NCI-H446 treated with DMSO at 0.1 percent for 48 hours (cell line): ENCODE results near the gene EFCAB5.
"Not testable (repeated sequence)": the region's sequence is repeated elsewhere in the genome, so short reads cannot be mapped to it uniquely, and the experiment has no call there.

Source experiments
- DNase-seq: peaks from one replicate; lab custom pipeline; 2025; lab: John Stamatoyannopoulos, UW

Gene EFCAB5

DNA sequence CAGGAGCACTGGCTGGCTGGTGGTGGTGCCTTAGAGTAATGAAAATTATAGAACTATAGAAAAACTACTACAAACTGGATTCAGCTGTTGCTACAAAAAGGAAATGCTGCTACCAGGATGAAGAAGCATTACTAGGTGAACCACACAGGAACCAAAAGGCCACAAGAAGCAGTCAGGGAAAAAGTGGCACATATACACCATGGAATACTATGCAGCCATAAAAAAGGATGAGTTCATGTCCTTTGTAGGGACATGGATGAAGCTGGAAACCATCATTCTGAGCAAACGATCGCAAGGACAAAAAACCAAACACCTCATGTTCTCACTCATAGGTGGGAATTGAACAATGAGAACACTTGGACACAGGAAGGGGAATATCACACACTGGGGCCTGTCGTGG lies 5.5 kb upstream of the EFCAB5 start:
- not testable (repeated sequence) for DNase-seq

DNA sequence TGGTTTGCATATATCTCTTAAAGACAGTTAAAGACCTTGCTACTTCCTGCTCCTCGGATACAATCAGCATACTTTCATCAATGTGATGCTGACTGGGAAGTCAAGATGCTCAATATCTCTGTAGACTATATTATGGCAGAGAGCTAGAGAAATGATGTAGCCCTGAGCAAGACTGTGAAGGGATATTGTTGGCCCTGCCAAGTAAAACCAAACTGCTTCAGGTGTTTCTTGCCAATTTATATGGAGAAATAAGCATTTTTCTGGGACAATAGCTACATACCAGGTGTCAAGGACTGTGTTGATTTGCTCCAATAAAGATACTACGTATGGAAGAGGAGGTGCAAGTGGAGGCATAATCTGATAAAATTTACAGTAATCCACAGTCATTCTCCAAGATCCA lies 4.7 kb upstream of the EFCAB5 start:
- no peak for DNase-seq

DNA sequence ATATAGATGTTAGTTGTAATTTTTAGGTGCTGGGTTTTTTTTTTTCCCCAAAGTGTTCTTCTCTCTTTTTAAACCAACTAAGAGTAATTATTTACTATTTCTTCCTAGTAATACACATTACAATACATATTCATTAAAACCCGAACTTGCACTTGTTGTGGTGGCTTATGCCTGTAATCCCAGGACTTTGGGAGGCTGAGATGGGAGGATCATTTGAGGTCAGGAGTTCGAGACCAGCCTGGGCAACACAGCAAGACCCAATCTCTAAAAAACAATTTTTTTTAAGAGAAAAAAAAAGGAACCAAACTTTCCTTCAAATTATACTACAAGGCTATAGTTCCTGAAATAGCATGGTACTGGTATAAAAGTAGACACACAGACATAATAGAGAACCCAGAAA lies 3.8 kb downstream of the EFCAB5 start:
- no peak for DNase-seq

DNA sequence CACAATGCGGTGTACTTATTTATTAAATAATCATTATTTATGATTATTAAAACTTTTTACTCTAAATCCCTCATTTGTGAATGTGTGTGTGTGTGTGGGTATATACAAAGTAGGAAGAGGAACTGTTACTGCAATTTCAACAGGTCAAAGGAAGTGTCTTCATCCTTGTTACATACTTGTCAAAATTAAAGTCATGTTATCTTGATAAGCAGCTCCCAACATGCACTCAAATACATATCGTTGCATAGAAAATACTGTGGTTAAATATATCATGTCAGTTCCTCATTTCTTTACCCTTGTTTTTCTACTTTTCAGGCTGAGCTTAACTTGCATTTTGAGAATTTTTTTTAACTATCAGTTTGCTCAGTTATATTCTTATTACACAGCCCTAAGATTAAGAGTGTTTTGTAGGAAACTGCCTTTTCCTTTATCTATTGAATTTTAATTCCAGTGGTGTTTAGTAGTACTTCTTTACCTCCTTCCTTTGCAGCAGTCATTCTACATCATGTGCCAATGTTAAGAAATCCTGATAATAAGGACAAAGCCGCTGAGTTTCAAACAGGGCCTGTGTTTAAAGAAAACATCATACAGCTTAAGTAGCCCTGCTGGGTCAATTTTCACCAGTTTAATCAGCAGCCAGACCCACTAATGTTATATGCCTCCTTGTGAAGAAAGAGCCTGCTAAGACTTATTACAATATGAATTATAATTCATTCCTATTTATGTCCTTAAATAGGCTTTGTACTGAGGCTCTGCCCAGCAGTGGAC lies 7.2 kb downstream of the EFCAB5 start:
- DNase-seq, result no peak

DNA sequence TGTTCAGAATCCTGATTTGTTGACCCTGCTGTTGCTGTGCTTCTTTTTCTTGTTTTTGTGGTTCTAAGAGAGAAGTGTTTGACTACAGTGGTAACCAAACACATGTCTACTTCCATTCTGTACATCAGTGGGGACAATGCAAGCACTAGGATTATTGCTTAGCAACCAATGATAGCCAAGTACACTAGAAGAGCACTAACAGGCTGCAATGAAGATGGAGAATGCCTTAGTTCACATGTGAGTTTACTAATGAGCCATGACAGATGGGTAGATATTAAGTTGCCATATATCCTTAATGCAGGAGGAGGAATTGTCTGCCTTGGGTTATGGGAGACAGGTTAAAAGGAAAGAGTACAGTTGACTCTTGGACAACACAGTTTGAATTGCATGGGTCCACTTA lies 8.3 kb downstream of the EFCAB5 start:
- DNase-seq, result no peak

DNA sequence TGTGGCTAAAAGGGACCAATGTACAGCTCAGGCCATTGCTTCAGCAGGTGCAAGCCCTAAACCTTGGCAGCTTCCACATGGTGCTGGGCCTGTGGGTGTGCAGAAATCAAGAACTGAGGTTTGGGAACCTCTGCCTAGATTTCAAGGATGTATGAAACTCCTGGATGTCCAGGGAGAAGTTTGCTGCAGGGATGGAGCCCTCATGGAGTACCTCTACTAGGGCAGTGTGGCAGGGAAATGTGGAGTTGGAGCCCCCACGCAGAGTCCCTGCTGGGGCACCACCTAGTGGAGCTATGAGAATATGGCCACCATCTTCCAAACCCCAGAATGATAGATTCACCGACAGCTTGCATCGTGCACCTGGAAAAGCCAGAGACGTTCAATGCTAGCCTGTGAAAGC lies 13.0 kb downstream of the EFCAB5 start:
- no peak for DNase-seq

DNA sequence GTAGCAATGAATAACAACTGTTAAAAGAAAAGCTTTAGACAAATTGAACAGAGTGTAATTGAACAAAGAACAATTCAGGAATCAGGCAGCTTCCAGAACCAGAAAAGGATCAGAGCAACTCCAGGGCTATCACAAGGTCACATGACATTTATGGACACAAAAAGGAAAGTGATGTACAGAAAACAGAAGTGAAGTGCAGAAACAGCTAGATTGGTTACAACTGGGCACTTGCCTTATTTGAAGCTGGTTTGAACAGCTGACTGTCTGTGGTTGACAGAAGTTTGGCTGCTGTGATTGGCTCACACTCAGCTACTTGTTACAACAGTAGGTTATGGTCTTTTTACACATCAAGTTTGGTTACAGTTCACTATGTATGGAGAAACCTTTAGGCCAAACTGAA lies 14.8 kb downstream of the EFCAB5 start:
- DNase-seq, result no peak

DNA sequence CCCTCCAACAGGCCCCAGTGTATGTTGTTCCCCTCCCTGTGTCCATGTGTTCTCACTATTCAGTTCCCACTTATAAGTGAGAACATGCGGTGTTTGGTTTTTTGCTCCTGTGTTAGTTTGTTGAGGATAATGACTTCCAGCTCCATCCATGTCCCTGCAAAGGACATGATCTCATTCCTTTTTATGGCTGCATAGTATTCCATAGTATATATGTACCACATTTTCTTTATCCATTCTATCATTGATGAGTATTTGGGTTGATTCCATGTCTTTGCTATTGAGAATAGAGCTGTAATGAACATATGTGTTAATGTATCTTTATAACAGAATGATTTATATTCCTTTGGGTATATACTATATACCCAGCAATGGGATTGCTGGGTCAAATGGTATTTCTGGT lies 16.1 kb downstream of the EFCAB5 start:
- DNase-seq, result not testable (repeated sequence)

DNA sequence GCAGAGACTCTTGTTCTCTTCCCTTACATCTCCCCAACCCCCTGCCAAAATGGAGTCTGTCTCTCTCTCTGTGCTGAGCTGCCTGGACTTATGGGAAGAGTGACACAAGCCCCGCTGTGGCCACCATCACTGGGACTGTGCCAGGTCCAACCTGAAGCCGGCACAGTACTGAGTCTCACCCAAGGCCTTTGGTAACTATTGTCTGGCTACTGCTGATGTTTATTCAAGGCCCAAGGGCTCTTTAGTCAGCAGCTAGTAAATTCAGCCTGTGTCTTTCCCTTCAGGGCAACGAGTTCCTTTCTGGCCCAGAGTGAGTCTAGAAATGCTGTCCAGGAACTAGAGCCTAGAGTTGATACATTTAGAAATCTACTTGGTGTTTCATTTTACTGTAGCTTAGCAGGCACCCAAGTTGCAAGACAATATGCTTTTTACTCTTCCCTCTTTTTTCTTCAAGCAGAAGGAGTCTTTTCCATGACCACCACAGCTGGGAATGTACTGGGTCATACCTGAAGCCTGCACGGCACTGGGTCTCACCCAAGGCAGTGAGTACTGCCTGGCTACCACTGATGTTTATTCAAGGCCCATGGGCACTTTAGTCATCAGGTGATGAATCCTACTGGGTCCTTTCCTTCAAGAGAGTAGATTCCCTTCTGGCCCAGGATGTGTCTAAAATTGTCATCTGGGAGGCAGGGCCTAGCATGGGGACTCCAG lies 17.7 kb downstream of the EFCAB5 start:
- DNase-seq, result no peak

DNA sequence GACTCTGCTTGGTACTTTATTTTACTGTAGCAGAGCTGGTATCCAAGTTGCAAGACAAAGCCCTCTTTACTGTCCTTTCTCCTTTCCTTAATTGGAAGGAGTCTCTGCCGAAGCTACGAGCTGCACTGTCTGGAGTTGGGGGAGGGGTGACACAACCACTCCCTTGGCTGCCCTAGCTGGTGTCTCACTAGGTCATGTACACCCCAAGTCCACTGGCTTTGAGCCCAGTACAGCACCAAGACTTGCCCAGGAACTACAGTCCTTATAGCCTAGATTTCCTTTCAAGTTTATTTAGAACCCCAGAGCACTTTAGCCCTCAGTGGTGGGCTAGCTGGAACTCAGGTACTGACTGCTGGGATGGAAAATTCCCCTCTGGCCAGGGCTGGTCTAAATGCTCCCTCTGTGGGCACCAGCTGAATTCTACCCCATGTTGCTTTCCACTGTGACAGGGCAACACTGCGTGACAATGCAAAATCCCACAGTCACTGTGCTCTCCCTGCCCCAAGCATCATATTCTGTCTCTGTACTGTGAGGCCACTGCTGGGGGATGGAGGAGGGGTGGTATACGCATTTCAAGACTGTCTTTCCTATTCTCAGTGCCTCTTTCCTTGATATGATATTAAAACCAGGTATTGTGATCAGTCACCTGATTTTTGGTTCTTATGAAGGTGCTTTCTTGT lies 18.4 kb downstream of the EFCAB5 start:
- DNase-seq, result no peak

DNA sequence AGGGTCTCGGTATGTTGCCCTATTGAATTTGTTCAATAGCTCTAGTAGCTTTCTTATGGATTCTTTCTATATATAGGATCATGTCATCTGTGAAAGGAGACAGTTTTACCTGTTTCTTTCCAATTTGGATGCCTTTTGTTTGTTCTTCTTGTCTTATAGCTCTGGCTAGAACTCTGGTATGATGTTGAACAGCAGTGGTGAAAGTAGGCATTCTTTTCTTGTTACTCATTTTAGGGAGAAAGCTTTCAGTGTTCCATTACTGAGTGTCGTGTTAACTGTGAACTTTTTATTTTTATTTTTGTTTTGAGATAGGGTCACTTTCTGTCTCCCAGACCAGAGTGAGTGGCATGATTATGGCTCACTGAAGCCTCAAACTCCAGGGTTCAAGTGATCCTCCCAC lies 21.2 kb downstream of the EFCAB5 start:
- no peak for DNase-seq

DNA sequence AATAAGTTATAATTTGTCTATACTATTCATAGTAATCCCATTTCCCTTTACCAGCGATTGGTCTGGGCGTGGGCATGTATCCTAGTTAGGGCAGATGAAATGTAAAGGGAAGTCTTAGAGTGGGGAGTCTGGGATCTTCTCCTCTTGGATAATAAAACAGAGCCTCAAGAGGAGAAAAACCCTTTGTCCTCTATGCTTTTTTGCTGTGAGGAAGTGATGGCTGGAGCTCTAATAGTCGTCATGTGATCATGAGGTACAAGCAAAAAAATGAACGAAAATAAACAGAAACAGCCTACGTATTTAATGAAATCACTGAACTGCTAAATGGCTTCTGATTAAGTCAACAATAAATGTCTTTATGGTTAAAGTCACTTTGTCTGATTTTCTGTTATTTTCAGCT lies 26.8 kb downstream of the EFCAB5 start:
- DNase-seq, result no peak

DNA sequence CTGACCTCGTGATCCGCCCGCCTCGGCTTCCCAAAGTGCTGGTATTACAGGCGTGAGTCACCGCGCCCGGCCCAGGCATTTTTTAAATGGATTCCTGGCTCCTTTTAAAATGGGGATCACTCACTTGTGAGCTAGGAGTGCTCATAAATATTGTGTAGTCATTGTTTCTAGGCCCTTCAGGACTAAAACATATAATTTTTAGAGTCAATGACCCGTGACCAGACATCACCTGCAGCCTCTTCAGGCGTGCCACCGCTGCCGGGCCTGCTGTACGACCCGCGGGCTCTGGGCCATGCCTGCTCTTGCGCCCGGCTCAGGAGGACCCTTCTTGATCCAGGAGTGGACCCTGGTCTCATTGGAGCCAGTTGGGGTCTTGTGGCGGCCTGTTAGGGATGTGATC lies 30.8 kb downstream of the EFCAB5 start:
- DNase-seq, result no peak

DNA sequence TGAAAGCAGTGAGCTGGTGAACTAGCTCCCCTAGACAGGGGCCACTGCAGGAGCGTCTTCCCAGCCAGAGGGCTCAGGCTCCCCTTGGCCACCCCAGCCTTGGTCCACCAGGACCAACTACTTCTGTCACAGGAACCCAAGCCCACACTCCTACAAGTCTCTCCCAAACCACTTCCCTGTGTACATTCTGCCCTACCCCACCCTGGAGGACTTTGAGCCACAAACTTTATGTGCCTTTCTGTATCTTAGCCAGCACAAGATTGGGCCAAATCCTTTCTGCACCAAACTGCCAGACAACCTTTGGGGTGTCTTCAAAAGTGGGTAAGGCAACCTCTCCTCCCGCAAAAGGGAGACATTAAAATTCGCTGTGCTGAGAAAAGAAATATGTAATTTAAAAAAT lies 31.6 kb downstream of the EFCAB5 start:
- no peak for DNase-seq

DNA sequence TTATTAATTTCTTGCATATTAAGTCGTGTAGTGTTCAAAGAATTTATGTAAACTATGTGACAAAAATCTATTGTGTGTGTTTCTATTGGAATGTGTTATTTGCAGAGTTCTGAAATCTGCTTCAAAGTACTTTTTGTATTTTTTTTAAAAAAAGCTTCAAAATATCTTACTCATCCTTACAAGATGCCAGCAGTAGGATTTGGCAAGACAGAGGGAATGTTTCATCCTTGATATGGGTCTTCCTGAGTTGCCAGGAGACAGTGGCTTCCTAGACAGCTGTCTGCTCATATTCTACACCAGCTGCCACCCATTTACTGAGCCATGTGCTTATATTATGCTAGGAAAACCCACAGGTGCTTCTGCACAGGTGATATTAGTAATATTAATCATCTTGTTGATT lies 36.4 kb downstream of the EFCAB5 start:
- no peak for DNase-seq

DNA sequence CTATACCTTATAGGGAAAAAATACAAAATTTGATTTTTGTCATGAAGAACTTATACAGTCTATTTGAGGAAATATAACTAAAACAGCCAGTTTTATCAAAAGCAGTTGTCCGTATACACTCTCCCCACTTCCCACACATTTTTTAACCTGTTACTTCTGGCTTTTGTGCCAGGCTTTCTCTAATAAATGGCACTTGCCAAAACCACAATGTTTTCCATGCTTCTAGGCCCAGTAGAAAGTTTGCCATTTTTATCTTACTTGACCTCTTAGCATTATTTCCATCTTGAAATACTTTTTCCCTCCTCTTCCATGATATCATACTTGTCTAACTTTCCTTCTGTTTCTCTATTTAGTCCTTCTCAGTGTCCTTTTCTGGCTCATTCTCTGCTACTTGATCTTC lies 38.8 kb downstream of the EFCAB5 start:
- DNase-seq, result no peak

DNA sequence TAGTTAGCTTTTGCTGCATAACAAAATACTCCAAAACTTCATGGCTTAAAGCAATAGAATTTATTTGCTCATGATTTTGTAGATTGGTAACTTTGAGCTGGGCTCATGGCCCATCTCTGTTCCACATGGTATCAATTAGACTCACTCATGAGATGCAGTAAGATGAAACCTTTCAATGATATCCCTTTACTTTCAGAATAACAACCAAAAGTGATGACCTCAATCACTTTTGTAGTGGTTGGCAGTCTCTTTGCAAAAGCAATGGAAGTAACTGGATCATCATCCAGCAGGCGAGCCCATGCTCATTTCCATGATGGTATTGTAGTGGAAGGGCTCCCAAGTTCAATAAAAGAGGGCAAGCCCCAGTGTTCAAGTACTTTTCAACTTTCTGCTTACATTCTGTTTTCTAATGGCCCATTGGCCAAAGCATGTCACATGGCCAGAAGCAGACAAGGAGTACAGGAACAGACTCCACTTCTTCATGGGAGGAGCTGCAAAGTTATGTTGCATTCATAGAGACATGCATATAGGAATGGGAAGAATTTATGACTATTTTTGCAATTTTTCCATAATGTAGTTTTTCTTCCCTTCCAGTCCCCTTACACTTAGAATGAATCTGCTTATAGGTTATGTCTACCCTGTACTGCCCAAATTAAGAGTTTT lies 41.7 kb downstream of the EFCAB5 start:
- DNase-seq, result no peak

DNA sequence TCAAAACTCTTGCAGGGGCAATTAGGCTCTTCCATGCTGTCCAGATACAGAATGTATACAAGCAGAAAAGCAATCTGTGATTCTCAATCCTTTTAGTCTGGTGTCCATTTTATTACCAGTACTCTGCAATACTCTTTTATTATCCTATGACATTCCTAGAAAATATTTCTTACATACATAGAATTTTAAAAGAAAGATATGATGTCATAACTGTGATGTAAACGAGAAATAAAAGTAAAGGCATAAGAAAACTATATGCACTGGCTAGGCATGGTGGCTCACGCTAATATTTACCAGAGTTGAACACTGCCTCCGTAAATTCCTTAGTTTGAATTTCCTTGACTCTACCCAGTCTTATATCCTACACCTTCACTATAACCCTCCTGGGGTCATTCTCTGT lies 55.0 kb downstream of the EFCAB5 start:
- DNase-seq, result no peak

DNA sequence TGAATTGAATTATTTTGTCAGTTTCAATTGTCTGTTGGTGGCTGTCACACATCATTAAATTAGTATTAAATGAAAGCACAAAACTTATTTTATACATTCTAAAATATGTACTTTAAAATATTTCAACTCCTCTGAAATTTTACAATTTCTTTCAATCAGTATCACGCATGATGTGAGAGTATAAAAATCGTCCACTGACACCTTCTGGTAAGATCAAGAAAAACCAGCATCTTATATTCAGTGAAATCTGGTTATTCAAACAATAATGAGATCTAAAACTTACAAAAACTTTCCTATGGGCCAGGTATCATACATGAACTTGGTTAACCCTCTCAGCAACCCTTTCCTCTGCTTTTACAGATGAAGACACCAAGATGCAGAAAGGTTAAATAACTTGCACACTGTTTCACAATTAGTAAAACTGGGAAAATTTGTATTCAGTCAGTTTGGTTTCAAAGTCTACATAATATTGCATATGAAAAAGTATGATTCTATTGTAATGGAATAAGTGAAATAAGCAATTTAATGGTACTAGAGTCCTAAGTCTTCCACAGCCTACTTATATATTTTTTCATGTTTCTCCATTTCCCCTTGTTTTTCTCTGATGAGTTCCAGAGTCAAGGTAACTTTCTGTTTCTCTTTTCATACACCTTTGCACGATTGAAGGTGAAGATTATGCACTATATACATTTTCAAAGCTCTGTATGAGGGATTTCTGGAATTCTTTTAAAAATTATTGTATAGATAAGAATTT lies 58.7 kb downstream of the EFCAB5 start:
- no peak for DNase-seq

DNA sequence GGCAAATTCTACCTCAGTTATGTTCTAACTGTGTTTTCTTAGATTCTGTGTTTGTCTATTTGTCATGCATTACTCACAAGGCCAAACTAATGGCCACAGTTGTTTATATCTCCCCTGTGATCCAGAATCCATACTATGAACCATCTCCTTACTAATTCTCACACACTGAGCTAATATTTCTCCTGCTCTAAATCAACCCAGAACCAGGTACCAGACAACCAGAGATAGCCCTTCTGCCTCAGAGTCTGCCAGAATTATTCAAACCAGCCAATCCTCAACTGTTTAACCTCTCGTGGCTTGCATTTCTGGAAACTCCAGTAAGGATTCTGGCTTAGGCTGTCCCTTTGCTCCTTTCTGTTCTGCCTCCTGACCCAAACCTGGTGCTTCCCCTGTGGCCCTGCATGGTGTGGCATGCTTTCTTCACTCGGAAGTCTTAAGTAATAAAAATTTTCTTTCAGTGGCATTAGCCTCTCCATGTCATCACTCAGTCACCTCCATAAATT lies 59.4 kb downstream of the EFCAB5 start:
- DNase-seq, result no peak

DNA sequence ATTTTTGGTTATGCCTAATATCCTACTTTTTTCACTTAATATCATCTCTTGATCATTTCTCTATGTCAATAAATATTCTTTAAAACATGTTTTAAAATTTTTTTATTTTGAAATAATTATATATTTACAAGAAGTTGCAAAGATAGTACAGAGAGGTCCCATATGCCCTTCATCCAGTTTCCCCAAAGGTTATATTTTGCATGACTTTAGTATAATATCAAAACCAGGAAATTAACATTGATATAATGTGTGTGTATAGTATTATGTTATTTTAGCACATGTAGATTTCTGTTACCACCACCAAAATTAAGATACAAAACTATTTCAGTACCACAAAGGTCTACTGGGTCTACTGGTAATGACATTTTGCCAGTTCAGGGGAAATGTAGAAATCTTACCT lies 60.7 kb downstream of the EFCAB5 start:
- no peak for DNase-seq
